Uterus (tissue), 2 donors: ENCODE results near the gene DAPK2.

ENCODE experiments used
- POLR2A ChIP-seq, 2 donors: fragments of 450-650 bp; IDR thresholded peaks; one replicate each; pipeline ENCODE4 v1.6.1; 2016; ENCODE audit warnings: antibody characterized with exemption in 2 of 2, mild to moderate bottlenecking in 1 of 2, moderate library complexity in 1 of 2
- TF ChIP-seq, protein P1 (sequence below), 4 experiments: fragments of 200-600 bp in 2 of 4; fragments of 450-650 bp in 2 of 4; sonication (generic) in 2 of 4; IDR thresholded peaks; one replicate each; pipeline ENCODE4 v1.5.1; 2016 to 2019; ENCODE audit warnings: antibody characterized with exemption in 4 of 4, mild to moderate bottlenecking in 2 of 4, moderate library complexity in 1 of 4

DNA sequence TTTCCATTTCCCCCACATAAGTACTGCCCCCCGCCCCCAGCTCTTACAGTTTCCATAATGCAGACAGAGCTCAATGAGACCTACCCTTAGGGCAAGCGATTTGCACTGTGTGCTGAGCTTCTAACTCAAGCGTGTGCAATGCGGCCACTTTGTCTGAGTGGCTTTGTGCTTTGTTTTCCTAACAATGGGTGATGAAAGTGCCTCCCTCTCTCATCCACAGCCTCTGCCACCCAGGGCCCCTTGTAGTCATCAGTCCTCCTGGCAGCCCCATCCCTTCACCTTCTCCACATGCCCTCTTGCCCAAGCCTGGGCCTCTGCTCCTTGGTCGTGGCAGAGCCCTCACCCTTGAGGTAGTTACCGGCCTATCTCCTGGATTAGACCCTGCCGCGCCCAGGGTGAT is 17.2 kb downstream of the DAPK2 start:
- TF ChIP-seq, protein P1, sequence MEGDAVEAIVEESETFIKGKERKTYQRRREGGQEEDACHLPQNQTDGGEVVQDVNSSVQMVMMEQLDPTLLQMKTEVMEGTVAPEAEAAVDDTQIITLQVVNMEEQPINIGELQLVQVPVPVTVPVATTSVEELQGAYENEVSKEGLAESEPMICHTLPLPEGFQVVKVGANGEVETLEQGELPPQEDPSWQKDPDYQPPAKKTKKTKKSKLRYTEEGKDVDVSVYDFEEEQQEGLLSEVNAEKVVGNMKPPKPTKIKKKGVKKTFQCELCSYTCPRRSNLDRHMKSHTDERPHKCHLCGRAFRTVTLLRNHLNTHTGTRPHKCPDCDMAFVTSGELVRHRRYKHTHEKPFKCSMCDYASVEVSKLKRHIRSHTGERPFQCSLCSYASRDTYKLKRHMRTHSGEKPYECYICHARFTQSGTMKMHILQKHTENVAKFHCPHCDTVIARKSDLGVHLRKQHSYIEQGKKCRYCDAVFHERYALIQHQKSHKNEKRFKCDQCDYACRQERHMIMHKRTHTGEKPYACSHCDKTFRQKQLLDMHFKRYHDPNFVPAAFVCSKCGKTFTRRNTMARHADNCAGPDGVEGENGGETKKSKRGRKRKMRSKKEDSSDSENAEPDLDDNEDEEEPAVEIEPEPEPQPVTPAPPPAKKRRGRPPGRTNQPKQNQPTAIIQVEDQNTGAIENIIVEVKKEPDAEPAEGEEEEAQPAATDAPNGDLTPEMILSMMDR (IDR thresholded peaks at IDR 0.05), result no peak
- no peak for TF ChIP-seq POLR2A (IDR thresholded peaks at IDR 0.05)
